NCI-H1436 (cell line): ENCODE results near the gene DNAH8.

Experiments
- DNase-seq: peaks from one replicate; lab custom pipeline; 2025; lab: John Stamatoyannopoulos, UW

Gene DNAH8, protein sequence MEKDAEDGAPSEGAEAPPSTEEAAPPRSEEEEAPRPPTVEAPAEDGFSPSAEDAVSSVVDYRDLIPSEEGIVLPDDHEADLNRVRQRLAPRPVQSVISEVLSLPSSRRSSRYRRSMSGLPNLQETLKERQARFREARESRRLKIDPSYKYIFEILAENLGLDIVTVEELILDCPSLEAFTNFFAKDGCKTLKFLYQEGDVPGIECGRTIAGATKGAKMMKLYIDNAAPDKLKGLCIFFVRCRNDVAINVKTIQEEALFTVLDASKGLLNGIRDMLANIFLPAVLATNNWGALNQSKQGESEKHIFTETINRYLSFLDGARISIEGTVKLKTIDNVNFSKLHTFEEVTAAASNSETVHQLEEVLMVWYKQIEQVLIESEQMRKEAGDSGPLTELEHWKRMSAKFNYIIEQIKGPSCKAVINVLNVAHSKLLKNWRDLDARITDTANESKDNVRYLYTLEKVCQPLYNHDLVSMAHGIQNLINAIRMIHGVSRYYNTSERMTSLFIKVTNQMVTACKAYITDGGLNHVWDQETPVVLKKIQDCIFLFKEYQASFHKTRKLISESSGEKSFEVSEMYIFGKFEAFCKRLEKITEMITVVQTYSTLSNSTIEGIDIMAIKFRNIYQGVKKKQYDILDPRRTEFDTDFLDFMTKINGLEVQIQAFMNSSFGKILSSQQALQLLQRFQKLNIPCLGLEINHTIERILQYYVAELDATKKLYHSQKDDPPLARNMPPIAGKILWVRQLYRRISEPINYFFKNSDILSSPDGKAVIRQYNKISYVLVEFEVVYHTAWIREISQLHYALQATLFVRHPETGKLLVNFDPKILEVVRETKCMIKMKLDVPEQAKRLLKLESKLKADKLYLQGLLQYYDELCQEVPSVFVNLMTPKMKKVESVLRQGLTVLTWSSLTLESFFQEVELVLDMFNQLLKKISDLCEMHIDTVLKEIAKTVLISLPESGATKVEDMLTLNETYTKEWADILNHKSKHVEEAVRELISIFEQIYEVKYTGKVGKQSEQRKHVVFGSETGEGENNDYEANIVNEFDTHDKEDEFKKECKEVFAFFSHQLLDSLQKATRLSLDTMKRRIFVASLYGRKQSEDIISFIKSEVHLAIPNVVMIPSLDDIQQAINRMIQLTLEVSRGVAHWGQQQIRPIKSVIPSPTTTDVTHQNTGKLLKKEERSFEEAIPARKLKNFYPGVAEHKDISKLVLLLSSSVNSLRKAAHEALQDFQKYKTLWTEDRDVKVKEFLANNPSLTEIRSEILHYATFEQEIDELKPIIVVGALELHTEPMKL (N-terminal part only)

DNA sequence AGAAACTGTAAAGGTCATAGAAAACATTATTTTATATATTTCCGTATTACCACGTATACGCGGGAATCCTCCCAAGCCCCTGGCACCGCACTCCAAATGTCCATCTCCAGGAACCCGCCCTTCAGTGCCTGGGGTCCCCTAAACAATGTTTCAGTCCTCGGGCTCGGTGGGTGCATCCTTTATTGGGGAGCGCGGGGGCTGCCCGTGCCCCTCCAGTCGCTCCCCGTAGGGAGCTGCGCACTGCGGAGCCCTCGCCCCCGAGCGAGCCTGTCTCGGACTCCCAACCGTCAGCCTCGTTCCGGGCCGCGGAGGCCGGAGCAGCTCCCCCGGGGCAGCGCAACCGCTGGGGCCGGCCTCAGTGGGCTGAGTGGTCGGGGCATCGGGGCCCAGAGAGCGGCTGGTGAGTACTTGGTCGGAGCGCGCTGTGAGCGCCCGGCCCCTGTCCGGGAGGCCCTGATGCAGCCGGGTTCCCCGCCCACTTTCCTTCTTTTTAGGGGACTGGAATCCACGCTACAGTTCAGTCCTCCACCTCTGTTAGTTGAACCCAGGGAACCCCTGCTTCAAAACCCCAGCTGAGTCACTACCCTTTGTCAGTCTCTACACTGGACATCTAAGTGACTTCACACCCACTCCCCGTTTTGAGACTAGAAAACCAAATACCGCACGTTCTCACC lies at the start of gene DNAH8:
TSS of gene DNAH8 (plus strand) at position 296 of the 674 bp plus-strand sequence. CDS start 7,499 bp downstream, outside the sequence.
- no peak for DNase-seq

GRCh38 chr6:38671885-38672467 lies 43.1 kb upstream of the DNAH8 start:
- DNase-seq = peak; percentile 44

- no peak for DNase-seq
These were observed 41.5 kb upstream of the DNAH8 start for GRCh38 chr6:38673397-38674165.

GRCh38 chr6:38676236-38676973 lies 38.7 kb upstream of the DNAH8 start:
- DNase-seq = no peak

- no peak for DNase-seq
These were observed 38.1 kb upstream of the DNAH8 start for GRCh38 chr6:38676974-38677544.

DNA sequence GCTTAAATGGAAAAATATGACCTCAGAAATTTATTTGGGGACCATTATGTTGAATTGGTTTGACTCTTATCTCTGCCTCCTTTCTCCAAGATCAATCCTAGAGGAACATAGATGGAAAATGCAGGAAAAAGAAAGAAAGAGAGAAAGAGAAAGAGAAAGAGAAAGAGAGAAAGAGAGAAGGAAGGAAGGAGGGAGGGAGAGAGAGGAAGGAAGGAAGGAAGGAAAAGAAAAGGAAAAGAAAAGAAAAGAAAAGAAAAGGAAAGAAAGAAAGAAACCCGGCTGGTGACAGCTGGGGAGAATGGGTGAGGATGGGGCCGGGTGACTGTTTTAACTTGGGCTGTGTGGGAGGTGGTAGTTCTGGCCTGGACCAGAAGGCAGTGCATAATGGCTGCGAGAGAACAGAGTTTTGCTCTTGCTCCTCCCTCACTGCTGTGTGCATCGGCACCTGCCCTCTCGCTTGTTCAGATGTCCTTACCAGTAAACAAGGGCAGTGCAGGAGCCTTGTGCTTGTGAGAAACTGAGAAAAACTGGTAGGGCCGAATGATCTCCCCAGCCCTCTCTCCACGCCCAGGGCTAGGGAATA lies 36.8 kb upstream of the DNAH8 start:
- no peak for DNase-seq

DNA sequence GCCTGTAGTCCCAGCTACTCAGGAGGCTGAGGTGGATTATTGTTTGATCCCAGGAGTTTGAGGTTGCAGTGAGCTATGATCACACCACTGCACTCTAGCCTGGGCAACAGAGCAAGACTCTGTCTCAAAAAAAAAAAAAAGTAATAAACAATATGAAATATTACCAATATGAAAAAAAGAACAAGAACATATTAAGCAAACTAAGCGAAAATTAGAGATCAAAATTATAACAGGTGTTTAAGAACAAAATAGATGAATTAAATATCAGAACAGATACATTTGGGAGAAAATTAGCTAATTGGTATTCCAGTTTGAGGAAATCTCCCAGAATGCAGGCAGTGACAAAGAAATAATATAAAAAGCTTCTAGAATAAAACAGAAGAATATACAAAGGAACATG lies 35.4 kb upstream of the DNAH8 start:
- no peak for DNase-seq

- no peak for DNase-seq
These were observed 33.3 kb upstream of the DNAH8 start for GRCh38 chr6:38681850-38682249.

DNA sequence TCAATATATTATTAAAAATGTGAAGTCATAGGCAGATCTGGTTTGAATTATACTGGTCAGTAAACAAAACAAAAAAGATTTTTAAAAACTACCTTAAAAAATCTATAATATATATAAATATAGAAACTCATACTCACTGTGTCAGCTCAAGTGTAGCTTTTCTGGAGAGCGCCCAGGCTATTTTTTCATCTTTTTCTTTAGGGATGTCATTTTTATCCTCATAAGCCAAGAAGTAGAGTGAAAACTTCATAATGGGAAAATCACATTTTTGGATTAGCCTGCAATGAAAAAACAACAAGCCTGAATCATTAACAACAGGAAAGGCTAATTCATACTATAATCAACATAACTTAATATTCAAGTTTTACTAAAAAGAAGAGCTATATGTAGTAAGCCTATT lies 30.9 kb upstream of the DNAH8 start:
- DNase-seq = no peak

GRCh38 chr6:38684904-38685303 lies 30.2 kb upstream of the DNAH8 start:
- no peak for DNase-seq

- DNase-seq = no peak
These were observed 28.7 kb upstream of the DNAH8 start for GRCh38 chr6:38686270-38687042.

DNA sequence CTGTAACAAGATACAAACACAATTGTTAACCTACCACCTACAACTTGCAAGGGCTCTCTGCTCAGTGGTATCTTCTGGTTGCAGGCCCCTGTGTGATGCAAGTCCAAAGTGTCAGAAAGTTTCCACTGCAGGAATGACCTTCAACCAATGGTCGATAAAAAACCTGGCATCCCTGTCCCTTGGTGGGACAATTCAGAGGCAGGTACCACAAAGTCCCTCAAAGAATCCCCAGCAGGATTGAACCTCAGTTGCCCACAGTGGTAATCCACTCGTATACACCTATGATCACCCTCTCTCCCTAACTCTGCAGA lies 28.1 kb upstream of the DNAH8 start:
- DNase-seq = no peak

GRCh38 chr6:38687549-38687948 lies 27.6 kb upstream of the DNAH8 start:
- no peak for DNase-seq

DNA sequence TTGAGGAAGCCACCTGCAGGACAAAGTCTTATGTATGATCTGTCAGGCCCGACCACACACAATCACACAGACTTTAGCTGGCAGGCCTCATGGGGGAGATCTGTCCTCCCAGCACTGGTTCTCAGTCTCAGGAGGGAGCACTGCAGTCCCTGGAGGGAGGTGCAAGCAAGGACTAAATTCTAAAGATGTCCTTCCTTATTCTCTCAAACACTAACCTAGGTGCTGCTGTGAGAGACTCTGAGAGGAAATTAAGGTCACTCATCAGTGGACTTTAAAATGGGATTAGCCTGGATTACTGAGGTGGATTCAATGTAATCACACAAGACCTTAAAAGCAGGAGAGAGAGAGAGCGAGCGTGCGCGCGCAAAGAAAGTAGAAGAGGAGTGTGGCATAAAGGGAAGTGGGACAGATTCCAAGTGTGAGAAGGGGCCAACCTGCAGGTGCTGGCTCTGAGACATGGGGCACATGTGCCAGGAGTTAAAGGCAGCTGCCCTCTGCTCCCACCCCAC lies 26.5 kb upstream of the DNAH8 start:
- no peak for DNase-seq

GRCh38 chr6:38695227-38695900 lies 19.7 kb upstream of the DNAH8 start:
- no peak for DNase-seq

GRCh38 chr6:38695933-38696332 lies 19.2 kb upstream of the DNAH8 start:
- DNase-seq = no peak

- no peak for DNase-seq
These were observed 18.8 kb upstream of the DNAH8 start for GRCh38 chr6:38696345-38696744.

DNA sequence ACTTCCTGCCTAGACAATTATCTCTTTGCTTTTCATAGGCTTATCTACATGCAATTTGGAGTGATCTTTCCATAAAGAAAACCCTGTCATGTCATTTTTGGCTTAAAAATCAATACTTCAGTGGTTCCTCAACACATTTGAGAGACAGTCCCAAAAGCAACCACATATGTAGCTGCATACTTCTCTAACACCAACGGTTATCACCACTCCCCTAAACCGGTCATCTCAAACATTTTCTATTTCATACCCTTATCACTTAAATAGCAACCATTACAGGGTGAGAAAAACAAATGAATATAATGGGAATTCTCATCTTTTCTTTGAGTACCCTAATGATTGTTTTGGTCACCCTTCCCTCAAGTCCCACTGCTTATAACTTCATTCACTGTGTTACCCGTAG lies 17.3 kb upstream of the DNAH8 start:
- no peak for DNase-seq
